Activated T-cell treated with anti-CD3 and anti-CD28 coated beads, Interleukin-2, amount 50 U/mL, for 48 hours (primary cell): ENCODE measurements around the gene NUDT21.

Source experiments
- DNase-seq, 2 experiments: peaks; one replicate each; pipeline ENCODE4 v3.0.0-alpha.2; 2020

The NUDT21 gene

GRCh38 chr16:56460101-56460500 is 9.0 kb upstream of the NUDT21 start:
- DNase-seq: no peak

DNA sequence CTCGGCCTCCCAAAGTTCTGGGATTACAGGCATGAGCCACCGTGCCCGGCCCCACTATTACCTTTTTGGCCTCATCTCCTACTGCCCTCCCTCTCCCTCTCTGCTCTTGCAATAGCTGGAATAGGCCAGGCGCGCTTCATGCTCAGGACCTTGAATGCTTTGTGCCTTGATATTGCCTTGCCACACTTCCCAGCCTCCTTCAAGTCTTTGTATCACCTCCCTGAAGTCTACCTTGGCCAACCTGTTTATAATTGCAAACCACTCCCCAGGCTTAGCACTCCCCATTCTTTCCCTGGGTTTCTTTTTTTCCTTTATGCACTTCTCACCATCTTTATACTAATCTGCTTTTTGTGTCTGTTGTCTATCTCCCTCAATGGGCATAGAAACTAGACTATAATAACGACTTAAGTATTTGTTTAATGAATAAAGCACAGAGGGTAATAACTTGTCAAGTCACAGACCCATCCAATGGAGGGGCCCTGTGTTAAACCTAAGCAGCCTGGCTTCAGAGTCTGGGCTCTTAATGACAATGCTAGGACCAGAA is 6.9 kb upstream of the NUDT21 start:
- DNase-seq: no peak

DNA sequence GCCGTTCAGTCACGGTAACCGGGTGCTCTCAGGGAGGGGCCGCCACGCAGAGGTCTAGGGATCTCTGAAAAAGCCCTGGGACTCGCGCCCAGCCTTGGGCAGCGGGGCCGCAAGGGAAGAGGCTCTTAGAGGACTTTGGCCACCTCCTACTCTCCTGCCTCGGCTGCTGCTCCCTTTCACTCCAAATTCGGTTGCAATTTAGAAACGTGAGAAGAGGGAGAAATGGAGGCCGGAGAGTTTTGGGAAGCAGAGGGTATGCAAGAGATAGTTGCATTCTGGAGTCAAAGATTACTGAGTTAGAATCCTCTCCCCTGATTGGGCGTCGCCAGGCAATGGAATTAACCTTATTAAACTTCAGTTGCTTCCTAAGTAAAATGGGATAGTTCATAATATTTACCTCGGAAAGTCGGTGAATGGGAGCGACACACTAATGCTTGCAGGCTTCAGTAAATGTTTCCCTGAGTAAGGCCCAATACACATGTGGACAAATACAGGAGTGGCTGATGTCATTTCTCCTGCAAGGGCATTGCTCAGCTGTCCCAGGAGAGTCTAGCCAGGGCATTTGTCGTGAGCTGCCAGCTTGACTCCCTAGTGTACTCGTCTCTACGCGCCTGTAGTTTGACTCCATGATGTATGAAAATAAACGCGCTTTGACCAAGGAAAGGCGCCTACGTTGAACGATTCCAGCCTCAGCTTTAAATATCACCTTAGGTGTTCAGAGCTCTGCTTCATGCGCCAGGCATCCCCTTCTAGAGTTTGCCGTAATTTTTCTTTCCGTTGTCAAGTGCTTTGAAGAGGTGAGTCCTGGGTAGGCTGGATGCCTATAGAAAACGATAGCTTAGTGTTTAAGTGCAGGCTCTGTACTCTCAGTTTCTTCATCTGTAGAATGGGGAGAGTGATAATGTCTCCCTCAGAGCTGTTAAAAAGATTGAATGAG is 889 bp upstream of the NUDT21 start:
- peak; percentile 29 to 33 for DNase-seq

DNA sequence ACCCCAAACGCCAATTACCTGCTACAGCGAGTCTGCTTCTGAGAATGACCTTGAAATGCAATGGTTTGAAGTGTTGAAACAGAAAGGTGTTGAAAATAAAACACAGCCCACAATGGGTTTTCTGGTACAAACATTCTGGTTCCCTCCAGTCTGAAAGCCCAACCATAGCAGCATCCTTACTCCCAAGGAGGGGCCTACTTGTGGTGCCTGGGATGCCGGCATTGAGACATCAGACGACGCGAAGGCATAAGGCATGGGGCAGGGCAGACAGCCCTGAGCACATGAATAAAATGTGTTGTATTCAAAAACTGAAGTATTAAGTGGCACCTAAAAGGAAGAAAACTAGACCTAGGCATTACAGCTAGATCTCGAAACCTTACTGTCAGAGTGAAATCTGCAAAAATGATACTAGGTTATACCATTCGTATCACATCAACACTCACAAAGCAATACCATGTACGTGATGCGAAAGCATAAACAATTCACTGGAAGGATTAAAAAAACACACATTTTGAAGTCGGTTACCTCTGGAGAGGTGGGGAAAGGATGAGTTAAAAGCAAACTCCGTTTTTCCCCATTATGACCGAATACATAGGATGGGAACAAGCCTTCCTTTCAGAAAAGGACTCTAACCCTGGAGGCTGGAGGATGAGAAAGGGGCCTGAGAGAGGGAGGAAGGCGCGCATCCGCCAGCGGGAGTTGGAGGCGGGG is 702 bp downstream of the NUDT21 start:
- peak; percentile 32 to 37 for DNase-seq

DNA sequence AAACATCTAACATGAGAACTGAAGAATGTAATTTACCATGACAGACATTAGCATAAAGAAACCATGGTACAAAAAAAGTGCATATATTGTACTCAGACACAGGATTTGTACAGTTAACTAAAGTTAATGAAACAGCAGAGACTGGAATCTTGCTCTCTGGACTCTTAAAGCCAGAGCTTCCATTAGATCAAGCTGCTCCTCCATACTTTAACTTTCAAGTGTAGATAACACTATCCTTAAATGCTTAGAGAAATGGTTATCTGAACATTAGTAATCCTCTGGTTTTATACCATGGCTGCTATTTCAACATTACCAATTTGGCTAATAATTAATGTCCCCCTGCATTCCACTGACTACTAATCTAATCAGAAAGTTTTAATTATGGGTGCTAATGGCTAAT is 3.1 kb downstream of the NUDT21 start:
- DNase-seq: no peak

DNA sequence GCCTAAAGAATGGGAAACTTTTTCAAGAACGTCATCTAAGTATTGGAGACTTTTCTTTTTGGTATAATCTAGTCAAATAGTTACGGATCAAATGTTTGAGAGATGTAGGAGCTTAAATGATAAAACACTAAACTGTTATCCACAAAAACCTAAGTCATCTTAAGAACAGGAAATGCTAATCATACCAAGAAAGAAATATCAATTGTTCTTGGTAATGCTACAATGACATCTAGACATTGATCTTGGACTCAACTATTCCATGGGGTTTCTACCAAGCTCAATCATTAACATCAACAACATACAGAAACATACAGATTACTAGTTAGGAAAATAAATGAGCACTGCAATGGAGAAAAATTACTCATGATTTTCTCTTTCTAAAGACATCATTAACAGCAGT is 3.8 kb downstream of the NUDT21 start:
- no peak for DNase-seq

GRCh38 chr16:56438038-56438437 is 13.1 kb downstream of the NUDT21 start:
- no peak for DNase-seq

DNA sequence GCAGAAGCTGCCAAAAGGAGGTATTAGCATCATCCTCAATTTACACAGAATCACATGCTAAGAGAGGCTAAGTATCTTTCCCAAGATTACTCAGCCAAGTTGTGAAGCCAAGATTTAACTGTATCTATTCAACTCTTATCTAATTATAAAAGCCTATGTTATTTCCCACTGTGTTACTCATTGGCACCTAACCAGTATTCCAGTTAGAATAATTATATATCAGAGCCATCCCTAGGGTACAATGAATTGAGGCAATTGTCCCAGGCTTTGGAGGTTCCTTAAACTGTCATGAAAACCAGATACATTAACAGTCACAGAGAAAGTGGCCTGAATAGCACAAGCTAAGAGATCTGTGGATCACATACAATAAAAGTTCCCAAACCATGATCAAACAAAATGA is 14.9 kb downstream of the NUDT21 start:
- DNase-seq: no peak

GRCh38 chr16:56428091-56428490 is 23.0 kb downstream of the NUDT21 start:
- DNase-seq: no peak

DNA sequence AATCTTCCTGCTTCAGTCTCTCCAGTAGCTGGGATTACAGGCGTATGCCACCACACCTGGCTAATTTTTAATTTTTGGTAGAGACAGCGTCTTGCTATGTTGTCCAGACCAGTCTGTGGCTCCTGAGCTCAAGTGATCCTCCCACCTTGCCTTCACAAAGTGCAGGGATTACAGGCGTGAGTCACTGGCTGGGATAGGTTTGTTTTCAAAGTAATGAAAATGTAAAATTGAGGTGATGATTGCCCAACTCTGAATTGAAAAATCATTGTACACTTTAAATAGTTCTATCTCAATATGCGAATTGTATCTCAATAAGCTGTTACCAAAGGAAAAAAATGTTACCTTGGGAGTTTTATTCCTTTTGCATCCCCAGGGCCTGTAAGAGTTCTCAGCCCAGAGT is 24.5 kb downstream of the NUDT21 start:
- no peak for DNase-seq

- DNase-seq: peak; percentile 69 to 80
Observed at GRCh38 chr16:56425439-56425832, 25.7 kb downstream of the NUDT21 start, which contains the start of gene AMFR. Gene AMFR (minus strand): TSS chr16:56425545. CDS start chr16:56425327, 218 bp downstream.

DNA sequence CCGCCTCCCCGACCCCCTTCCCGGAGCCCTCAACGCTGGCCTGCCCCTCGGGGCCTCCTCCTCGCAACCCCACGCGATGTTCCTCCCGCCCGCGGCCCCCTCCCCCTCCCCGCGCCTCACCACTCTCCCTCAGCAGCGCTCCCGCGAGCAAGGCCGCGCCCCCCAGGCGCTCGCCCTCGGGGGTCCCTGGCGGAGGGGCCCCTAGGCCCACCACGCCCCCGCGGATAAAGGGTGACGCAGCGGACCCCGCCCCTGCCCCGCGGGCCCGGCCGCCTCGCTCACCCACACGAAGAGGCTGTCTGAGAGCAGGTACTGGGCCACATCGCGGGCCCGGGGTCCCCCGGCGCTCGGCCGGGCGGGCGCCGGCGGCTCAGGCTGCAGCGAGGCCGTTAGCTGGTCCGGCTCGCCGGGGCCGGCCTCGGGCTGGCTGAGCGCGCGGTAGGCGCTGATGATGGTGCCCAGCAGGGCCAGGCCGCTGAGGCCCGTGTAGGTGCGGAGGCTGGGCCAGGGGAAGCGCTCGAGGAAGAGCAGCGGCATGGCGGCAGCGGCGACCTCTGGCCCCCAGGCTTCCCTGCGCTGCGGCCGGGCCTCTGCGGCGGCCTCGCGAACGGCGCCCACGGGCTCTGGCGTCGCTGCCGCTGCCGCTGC is 26.2 kb downstream of the NUDT21 start:
- DNase-seq: peak; percentile 56 to 66

- no peak for DNase-seq
Observed at GRCh38 chr16:56424404-56424764, 26.7 kb downstream of the NUDT21 start.

- no peak for DNase-seq
Observed at GRCh38 chr16:56423584-56424403, 27.3 kb downstream of the NUDT21 start.

- DNase-seq: no peak
Observed at GRCh38 chr16:56422896-56423441, 28.2 kb downstream of the NUDT21 start.

DNA sequence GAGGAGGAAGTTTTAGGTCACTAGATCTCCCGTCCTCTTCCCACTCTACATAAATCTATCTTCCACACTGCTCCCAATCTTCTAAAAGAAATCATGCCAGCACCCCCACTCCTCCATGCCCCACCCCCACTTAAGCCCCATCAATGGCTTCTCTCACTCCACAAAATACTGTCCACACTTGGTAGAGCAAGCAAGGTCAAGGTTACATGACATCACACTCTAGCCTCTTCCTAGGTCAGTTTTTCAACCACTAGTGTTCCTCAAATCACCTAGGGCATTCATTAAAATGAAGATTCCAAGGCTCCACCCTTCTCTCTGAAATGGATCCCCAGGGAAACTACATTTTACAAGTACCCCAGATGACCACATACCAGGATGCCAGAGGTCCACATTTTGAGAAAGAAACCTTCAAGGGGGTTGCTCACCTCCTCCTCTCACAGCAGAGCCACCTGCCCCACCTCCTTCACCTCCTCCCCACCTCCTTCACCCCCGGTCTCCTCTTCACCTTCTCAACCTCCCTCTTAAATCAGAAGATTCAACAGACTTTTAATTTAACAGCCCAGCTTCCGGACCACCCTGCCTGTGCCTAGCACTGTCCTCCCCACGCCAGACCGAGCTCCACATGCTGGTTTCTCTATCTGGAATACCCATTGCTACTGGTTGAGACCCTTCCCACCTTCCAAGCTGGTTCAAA is 29.0 kb downstream of the NUDT21 start:
- no peak for DNase-seq

DNA sequence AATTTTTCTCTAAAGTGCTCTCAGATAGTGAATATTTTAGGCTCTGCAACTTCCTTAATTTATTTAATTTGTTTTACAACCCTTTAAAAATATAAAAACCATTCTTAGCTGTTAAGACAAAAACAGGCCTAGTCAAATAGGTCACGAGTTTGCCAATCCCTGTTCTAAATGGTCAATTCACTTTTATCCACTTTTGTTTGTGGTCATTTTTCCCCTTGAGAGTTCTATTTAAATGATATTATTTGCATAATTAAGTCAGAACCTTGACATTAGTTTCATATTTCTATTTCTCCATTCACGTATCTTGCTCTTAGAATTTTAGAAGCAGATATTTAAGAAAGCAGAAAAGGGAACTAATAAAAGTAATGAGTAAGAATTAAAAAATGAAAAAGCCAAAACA is 29.8 kb downstream of the NUDT21 start:
- no peak for DNase-seq

DNA sequence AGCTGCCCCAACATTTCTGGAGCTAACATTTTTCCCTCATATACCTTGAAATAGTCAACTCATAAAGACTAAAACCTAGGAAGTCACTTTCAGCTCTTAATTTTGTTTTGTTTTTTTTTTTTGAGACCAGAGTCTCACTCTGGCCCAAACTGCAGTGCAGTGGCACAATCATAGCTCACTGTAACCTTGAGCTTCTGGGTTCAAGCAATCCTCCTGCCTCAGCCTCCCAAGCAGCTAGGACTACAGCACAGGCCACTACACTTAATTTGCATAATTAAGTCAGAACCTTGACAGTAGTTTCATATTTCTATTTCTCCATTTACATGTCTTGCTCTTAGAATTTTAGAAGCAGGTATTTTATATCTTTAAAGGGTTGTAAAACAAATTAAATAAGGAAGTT is 30.5 kb downstream of the NUDT21 start:
- DNase-seq: no peak

DNA sequence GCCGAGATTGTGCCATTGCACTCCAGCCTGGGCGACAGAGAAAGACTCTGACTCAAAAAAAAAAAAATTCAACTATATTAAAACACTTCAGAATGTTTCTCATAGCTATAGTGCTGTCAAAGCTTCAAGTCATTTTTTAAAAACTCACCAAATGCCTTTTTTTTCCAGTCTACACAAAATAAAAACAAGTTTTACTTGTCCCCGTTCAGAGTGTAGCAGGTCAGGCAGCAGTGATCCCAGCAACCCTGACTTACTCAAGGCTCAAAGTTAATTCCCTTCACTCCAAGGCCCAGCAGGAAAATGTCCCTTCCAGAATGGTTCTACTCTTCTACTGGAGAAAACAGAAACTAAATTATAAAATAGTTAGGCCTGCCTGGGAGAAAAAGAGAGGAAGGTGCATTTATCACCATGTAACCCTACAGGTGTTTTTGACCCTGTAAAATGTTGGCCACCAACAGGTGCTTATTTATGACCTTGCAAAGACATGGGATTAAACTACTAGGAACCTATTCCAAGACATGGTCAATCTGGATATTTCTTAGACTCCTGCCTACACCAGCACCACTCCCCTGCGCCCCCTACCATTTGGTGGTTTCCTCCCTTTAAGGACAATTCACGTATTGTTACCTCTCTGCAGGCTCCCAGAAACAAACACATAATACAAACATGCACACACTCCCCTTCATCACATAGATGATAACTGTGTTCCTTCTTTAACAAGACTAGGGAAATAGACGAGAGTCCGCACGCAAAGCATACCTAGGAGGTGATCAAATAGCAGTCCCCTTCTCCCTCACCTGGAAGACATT is 31.2 kb downstream of the NUDT21 start:
- no peak for DNase-seq

DNA sequence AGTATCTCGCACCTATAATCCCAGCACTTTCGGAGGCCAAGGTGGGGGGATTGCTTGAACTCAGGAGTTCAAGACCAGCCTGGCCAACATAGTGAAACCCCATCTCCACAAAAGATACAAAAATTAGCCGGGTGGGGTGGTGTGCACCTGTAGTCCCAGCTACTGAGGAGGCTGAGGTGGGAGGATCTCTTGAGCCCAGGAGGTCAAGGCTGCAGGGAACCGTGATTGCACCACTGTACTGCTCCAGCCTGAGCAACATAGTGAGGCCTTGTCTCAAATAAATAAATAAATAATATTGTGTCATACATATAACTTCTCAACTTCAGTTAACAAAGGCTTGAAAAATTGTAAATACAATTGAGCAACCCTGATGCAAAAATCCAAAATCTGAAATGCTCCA is 34.0 kb downstream of the NUDT21 start:
- DNase-seq: no peak

DNA sequence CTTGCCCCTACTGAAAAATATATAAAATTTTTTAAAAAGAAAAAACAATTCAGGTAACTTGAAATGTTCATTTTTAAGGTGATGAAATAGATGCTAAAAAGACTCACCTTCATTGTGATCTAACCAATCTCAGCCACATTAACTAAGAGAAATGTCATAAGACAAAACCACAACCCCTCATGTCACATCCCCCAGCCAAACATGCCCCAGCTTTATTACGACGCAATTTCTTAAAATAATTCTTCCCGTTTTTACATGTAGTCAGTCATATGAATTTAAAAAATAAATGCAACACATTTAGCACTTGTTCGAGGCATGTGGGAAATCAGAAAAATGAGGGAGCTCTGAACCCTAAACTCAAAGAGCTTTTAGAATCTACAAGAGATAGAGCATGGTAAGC is 35.3 kb downstream of the NUDT21 start:
- no peak for DNase-seq
